ENCODE data around the gene STARD4.
A peak's percentile ranks its signal among the peaks of the same experiment; 100 is the strongest.

The STARD4 gene, protein sequence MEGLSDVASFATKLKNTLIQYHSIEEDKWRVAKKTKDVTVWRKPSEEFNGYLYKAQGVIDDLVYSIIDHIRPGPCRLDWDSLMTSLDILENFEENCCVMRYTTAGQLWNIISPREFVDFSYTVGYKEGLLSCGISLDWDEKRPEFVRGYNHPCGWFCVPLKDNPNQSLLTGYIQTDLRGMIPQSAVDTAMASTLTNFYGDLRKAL

GRCh38 chr5:111512375-111513130, at the start of gene STARD4:
TSS of gene STARD4 (minus strand) at chr5:111512535. CDS start at chr5:111507433, 5,102 bp downstream.
- no peaks in the 10 kb centered on the region for H3K36me3 ChIP-seq (ENCODE audit: control insufficient read depth, insufficient read depth, low read length)
- TF ChIP-seq, protein P1, sequence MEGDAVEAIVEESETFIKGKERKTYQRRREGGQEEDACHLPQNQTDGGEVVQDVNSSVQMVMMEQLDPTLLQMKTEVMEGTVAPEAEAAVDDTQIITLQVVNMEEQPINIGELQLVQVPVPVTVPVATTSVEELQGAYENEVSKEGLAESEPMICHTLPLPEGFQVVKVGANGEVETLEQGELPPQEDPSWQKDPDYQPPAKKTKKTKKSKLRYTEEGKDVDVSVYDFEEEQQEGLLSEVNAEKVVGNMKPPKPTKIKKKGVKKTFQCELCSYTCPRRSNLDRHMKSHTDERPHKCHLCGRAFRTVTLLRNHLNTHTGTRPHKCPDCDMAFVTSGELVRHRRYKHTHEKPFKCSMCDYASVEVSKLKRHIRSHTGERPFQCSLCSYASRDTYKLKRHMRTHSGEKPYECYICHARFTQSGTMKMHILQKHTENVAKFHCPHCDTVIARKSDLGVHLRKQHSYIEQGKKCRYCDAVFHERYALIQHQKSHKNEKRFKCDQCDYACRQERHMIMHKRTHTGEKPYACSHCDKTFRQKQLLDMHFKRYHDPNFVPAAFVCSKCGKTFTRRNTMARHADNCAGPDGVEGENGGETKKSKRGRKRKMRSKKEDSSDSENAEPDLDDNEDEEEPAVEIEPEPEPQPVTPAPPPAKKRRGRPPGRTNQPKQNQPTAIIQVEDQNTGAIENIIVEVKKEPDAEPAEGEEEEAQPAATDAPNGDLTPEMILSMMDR (IDR thresholded peaks at IDR 0.05; ENCODE audit: insufficient read depth, low read length, poor library complexity, severe bottlenecking): no peak
- no peaks in the 10 kb centered on the region for H3K27me3 ChIP-seq (replicated peaks; ENCODE audit: control insufficient read depth, insufficient read depth, low read length)
- peak; percentile 99 for DNase-seq (ENCODE audit: extremely low read depth, insufficient read length)
- peak within 1 kb of the TSS; percentile 98 for H3K4me3 ChIP-seq (replicated peaks; ENCODE audit: low read depth, low read length)

DNA sequence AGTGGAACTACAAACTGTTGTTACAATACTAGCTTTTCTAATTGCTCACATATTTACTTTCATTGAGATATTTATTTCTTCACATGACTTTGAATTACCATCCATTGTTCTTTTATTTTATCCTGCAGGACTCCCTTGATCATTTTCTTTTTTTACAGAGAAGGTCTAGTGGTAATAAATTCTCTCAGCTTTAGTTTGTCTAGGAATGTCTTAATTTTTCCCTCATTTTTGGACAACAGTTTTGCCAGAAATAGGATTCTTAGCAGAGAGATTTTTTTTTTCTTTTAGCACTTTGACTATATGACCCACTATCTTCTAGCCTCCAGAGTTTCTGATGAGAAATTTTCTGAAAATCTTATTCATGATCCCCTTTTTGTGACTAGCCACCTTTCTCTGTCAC, 47.3 kb upstream of the STARD4 start:
- no peak for DNase-seq (ENCODE audit: extremely low read depth, insufficient read length)
- Histone ChIP-seq H3K4me3 (replicated peaks; ENCODE audit: low read depth, low read length) (no peak overlapping the region), H3K36me3 (ENCODE audit: control insufficient read depth, insufficient read depth, low read length) (no peaks in the 10 kb centered on the region), H3K27me3 (replicated peaks; ENCODE audit: control insufficient read depth, insufficient read depth, low read length) (no peaks in the 10 kb centered on the region)
- TF ChIP-seq, protein P1 (IDR thresholded peaks at IDR 0.05; ENCODE audit: insufficient read depth, low read length, poor library complexity, severe bottlenecking): no peak

GRCh38 chr5:111557686-111558085, 45.4 kb upstream of the STARD4 start:
- TF ChIP-seq, protein P1 (IDR thresholded peaks at IDR 0.05; ENCODE audit: insufficient read depth, low read length, poor library complexity, severe bottlenecking): no peak
- H3K36me3 ChIP-seq (ENCODE audit: control insufficient read depth, insufficient read depth, low read length): no peaks in the 10 kb centered on the region
- DNase-seq (ENCODE audit: extremely low read depth, insufficient read length): no peak
- H3K27me3 ChIP-seq (replicated peaks; ENCODE audit: control insufficient read depth, insufficient read depth, low read length): no peaks in the 10 kb centered on the region
- no peak overlapping the region for H3K4me3 ChIP-seq (replicated peaks; ENCODE audit: low read depth, low read length)

GRCh38 chr5:111557111-111557510, 44.8 kb upstream of the STARD4 start:
- no peaks in the 10 kb centered on the region for H3K27me3 ChIP-seq (replicated peaks; ENCODE audit: control insufficient read depth, insufficient read depth, low read length)
- TF ChIP-seq, protein P1 (IDR thresholded peaks at IDR 0.05; ENCODE audit: insufficient read depth, low read length, poor library complexity, severe bottlenecking): no peak

DNA sequence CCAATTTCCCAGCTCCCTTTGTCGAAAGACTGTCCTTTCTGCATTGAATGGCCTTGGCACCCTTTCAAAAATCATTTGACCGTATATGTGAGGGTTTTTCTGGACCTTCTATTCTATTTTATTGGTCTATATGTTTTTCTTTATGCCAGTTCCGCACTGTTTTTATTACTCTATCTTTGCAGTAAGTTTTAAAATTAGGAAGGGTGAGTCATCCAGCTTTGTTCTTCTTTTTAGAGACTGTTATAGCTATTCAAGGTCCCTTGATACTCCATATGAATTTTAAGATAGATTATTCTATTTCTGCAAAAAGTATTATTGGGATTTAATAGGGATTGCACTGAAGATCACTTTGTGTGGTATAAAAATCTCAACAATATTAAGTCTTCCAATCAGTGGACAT, 44.2 kb upstream of the STARD4 start:
- no peak for DNase-seq (ENCODE audit: extremely low read depth, insufficient read length)
- no peaks in the 10 kb centered on the region for H3K36me3 ChIP-seq (ENCODE audit: control insufficient read depth, insufficient read depth, low read length)
- no peak overlapping the region for H3K4me3 ChIP-seq (replicated peaks; ENCODE audit: low read depth, low read length)

More at GRCh38 chr5:111557111-111557510, 44.8 kb upstream of the STARD4 start:
- no peak for DNase-seq (ENCODE audit: extremely low read depth, insufficient read length)
- Histone ChIP-seq H3K4me3 (replicated peaks; ENCODE audit: low read depth, low read length) (no peak overlapping the region), H3K36me3 (ENCODE audit: control insufficient read depth, insufficient read depth, low read length) (no peaks in the 10 kb centered on the region)

More for the DNA sequence above, 44.2 kb upstream of the STARD4 start:
- H3K27me3 ChIP-seq (replicated peaks; ENCODE audit: control insufficient read depth, insufficient read depth, low read length): no peaks in the 10 kb centered on the region
- TF ChIP-seq, protein P1 (IDR thresholded peaks at IDR 0.05; ENCODE audit: insufficient read depth, low read length, poor library complexity, severe bottlenecking): no peak

Data from GM06990 (cell line).